Ishikawa (cell line): ENCODE measurements around the gene TMBIM6.

ENCODE experiments used
- CEBPB ChIP-seq: IDR thresholded peaks from 2 replicates; pipeline ENCODE4 v1.6.1; 2012
- EGR1 ChIP-seq: IDR thresholded peaks from 2 replicates; pipeline ENCODE4 v1.6.1; 2012
- EP300 ChIP-seq: IDR thresholded peaks from 2 replicates; pipeline ENCODE4 v1.6.1; 2012; ENCODE audit warnings: borderline replicate concordance
- FOXM1 ChIP-seq: IDR thresholded peaks from 2 replicates; pipeline ENCODE4 v1.6.1; 2012; ENCODE audit warnings: low read depth, borderline replicate concordance
- RAD21 ChIP-seq: IDR thresholded peaks from 2 replicates; pipeline ENCODE4 v1.6.1; 2012; ENCODE audit warnings: low read depth
- TAF1 ChIP-seq: IDR thresholded peaks from 2 replicates; pipeline ENCODE4 v1.6.1; 2012; ENCODE audit warnings: low read depth, mild to moderate bottlenecking
- TCF12 ChIP-seq: IDR thresholded peaks from 2 replicates; pipeline ENCODE4 v1.6.1; 2012; ENCODE audit warnings: low read depth
- TEAD4 ChIP-seq: IDR thresholded peaks from 2 replicates; pipeline ENCODE4 v1.6.1; 2012
- YY1 ChIP-seq: IDR thresholded peaks from 2 replicates; pipeline ENCODE4 v1.6.1; 2012; ENCODE audit warnings: low read depth
- ZBTB7A ChIP-seq: IDR thresholded peaks from 2 replicates; pipeline ENCODE4 v1.6.1; 2012; ENCODE audit warnings: low read depth
- TF ChIP-seq, protein P1 (sequence below): IDR thresholded peaks from 2 replicates; pipeline ENCODE4 v1.6.1; 2012; ENCODE audit warnings: low read depth, mild to moderate bottlenecking
- TF ChIP-seq, protein P2 (sequence below): IDR thresholded peaks from 2 replicates; pipeline ENCODE4 v1.6.1; 2012
- TF ChIP-seq, protein P3 (sequence below): IDR thresholded peaks from 2 replicates; pipeline ENCODE4 v1.6.1; 2012

DNA sequence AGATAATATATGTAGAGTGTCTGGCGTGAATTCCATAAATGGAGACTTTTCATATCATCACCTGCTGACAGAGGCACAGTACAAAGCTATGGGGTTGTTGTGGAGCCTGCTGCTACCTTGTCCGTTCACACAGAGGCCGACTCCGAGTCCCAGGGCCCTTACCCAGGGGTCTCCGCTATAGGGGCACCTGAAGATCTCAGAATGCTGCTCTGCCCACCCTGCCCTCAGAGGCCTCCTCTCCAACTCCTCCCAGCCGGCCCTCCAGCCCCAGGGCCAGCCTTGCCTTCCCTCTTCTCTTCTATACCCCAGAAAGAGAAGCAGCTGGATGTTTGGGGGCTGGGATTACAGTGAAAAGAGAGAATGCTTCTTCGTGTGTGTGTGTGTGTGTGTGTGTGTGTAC is 65.5 kb downstream of the TMBIM6 start:
- TF ChIP-seq ZBTB7A (no peak), EP300 (no peak), FOXM1 (no peak), TEAD4 (no peak), CEBPB (no peak), TCF12 (no peak), RAD21 (no peak), EGR1 (no peak), TAF1 (no peak), YY1 (no peak)
- TF ChIP-seq, protein P1, sequence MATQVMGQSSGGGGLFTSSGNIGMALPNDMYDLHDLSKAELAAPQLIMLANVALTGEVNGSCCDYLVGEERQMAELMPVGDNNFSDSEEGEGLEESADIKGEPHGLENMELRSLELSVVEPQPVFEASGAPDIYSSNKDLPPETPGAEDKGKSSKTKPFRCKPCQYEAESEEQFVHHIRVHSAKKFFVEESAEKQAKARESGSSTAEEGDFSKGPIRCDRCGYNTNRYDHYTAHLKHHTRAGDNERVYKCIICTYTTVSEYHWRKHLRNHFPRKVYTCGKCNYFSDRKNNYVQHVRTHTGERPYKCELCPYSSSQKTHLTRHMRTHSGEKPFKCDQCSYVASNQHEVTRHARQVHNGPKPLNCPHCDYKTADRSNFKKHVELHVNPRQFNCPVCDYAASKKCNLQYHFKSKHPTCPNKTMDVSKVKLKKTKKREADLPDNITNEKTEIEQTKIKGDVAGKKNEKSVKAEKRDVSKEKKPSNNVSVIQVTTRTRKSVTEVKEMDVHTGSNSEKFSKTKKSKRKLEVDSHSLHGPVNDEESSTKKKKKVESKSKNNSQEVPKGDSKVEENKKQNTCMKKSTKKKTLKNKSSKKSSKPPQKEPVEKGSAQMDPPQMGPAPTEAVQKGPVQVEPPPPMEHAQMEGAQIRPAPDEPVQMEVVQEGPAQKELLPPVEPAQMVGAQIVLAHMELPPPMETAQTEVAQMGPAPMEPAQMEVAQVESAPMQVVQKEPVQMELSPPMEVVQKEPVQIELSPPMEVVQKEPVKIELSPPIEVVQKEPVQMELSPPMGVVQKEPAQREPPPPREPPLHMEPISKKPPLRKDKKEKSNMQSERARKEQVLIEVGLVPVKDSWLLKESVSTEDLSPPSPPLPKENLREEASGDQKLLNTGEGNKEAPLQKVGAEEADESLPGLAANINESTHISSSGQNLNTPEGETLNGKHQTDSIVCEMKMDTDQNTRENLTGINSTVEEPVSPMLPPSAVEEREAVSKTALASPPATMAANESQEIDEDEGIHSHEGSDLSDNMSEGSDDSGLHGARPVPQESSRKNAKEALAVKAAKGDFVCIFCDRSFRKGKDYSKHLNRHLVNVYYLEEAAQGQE = no peak
- TF ChIP-seq, protein P2, sequence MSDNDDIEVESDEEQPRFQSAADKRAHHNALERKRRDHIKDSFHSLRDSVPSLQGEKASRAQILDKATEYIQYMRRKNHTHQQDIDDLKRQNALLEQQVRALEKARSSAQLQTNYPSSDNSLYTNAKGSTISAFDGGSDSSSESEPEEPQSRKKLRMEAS = no peak
- TF ChIP-seq, protein P3, sequence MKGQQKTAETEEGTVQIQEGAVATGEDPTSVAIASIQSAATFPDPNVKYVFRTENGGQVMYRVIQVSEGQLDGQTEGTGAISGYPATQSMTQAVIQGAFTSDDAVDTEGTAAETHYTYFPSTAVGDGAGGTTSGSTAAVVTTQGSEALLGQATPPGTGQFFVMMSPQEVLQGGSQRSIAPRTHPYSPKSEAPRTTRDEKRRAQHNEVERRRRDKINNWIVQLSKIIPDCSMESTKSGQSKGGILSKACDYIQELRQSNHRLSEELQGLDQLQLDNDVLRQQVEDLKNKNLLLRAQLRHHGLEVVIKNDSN = no peak
